WI38 (cell line): ENCODE data around the gene RFK.

Source experiments
- H3K4me3 ChIP-seq: 2 replicates; pipeline ENCODE4 v1.5.1; 2011; ENCODE audit warnings: low read depth, mild to moderate bottlenecking, control low read depth, low read length
- TF ChIP-seq, protein P1 (sequence below): IDR thresholded peaks from 2 replicates; pipeline ENCODE4 v1.5.1; 2012; ENCODE audit warnings: low read depth, mild to moderate bottlenecking, control low read depth, low read length

The RFK gene

DNA sequence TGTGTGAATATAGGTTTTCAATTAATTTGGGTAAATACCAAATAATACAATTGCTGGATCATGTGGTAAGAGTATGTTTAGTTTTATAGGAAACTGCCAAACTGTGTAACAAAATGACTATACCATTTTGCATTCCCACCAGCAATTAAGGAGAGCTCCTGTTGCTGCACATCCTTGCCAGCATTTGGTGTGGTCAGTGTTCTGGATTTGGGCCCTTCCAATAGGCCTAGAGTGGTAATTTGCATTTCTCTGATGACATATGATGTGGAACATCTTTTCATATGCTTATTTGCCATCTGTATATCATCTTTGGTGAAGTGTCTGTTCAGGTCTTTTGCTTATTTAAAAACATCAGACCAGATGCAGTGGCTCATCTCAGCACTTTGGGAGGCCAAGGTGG lies 11.6 kb upstream of the RFK start:
- no peak overlapping the region for H3K4me3 ChIP-seq
- TF ChIP-seq, protein P1, sequence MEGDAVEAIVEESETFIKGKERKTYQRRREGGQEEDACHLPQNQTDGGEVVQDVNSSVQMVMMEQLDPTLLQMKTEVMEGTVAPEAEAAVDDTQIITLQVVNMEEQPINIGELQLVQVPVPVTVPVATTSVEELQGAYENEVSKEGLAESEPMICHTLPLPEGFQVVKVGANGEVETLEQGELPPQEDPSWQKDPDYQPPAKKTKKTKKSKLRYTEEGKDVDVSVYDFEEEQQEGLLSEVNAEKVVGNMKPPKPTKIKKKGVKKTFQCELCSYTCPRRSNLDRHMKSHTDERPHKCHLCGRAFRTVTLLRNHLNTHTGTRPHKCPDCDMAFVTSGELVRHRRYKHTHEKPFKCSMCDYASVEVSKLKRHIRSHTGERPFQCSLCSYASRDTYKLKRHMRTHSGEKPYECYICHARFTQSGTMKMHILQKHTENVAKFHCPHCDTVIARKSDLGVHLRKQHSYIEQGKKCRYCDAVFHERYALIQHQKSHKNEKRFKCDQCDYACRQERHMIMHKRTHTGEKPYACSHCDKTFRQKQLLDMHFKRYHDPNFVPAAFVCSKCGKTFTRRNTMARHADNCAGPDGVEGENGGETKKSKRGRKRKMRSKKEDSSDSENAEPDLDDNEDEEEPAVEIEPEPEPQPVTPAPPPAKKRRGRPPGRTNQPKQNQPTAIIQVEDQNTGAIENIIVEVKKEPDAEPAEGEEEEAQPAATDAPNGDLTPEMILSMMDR: no peak

DNA sequence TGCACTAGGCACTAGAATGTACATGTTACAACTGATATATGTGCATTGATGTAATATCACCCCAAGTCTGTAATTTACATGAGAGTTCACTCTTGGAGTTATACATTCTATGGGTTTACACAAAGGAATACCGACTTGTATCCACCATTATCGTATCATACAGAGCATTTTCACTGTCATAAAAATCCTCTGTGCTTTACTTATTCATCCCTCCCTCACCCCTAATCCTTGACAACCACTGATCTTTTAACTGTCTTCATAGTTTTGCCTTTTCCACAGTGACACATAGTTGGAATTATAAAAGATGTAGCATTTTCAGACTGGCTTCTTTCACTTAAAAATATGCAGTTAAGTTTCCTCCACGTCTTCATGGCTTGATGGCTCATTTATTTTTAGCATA lies 11.1 kb upstream of the RFK start:
- TF ChIP-seq, protein P1: no peak
- H3K4me3 ChIP-seq: no peak overlapping the region

DNA sequence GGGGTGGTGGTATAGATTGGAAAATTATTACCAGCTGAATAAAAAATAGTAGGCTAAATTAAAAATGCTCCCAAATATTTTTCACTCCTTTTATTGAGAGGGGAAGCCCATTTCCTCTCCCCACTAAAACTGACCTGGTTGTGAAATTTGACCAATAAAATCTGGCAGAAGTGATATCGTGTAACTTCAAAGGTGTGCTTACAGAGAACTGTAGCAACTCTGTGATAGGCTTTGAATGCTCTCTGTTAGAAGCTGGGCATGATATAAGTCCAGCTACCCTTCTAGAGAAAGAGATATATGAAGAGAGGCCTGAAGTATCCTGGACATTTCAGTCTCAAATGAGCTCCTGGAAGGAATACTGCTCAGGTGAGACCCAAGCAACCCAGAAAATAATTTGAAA lies 10.2 kb upstream of the RFK start:
- H3K4me3 ChIP-seq: no peak overlapping the region
- TF ChIP-seq, protein P1: no peak

DNA sequence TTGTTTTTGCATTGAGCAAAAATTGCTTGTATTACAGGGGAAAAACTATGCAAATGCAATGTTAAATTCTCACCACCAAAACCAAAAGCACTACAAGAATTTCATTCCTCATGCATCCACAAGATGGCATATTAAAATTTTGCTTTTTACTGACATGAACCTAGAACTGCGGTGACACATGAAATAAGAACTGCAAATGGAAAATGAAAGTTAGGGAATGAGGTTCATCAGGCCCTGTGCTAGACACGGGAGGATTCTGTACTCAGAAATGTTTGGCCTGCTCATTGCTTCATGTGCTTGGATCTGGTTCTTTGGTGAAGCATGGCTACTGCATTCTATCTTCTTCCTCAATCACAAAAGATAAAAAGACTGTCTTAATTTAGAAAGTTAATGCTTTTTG lies 9.1 kb upstream of the RFK start:
- H3K4me3 ChIP-seq: no peak overlapping the region
- TF ChIP-seq, protein P1: no peak

DNA sequence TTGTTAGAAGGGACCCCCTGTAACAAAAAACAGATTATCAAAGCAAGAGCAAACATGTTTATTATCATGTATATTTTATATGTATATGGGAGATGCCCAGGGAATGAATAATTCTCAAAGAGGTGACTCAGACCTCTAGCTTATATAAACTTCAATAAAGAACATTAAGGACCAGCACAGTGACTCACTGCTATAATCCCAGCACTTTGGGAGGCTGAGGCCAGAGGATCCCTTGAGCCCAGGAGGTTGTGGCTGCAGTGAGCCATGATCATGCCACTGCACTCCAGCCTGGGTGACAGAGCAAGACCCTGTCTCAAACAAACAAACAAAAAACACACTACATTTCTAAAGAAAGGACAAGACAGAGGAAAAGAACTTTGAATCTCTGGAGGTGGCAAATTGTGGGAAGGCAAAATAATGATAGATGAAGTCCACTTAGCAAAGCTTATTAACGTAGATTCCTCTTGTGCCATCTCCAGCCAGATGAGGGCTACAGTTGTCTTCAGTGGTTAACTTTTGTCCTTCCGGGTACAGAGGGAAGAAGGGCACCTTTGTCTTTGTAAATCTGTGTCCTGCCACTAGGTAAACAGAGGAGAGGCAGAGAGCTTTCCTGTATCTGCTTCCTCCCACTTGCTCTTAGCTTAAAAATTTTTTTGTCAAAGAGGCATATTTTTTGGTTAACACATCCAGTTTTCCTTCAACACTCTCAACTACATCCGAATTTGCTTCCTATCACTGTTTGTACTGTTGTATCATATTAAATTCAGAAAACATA lies 7.5 kb upstream of the RFK start:
- no peak overlapping the region for H3K4me3 ChIP-seq
- TF ChIP-seq, protein P1: no peak

DNA sequence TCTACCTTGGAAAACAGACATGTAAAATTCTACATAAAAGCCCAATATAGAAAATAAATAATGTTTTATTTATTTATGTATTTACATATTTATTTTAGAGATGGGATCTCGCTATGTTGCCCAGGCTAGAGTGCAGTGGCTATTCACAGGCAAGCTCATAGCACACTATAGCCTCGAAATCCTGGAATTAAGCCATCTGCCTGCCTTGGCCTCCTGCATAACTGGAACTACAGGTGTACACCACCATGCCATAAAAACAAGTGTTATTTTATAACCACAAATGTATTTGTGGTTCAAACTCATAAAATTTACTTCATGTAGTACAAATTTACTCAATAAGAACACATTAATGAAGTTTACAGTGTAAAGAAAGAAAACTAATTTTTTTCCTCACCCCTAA lies 7.0 kb upstream of the RFK start:
- H3K4me3 ChIP-seq: no peak overlapping the region
- TF ChIP-seq, protein P1: no peak

DNA sequence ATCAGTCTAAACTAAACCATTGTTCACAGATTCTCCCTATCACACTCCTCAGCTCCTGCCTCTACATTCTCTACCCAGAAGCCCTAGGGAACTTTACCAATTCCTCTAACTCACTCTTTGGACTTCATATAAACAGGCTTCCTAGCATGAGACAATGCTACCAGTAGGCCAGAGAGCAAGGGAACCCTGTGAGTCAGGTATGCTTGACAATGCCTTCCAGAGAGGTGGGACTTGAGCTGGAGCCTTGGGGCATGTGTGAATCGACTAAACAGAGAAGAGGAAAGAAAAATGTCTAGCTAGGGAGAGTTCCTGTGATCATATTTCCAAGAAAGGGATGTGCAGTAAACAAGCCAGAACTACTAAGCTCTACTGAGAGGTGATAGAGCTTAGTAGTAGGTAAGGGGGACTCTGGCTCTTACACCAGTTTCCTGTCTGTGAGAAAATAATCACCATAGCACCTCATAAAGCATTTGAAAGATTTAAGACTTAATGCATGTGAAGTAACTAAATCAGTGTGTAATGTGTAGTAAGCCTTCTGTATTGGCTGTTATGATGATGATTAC lies 6.4 kb upstream of the RFK start:
- TF ChIP-seq, protein P1: no peak
- H3K4me3 ChIP-seq: no peak overlapping the region
